Neuron (in vitro differentiated cells): ENCODE data around the gene EEFSEC.

ENCODE experiments used
- H2AFZ ChIP-seq: one replicate; pipeline ENCODE4 v1.6.1; 2013; ENCODE audit warnings: low read depth, mild to moderate bottlenecking, inconsistent platforms, low read length, moderate library complexity
- H3K27me3 ChIP-seq: one replicate; pipeline ENCODE4 v1.6.1; 2013; ENCODE audit warnings: low read length; ENCODE audit not compliant: insufficient read depth
- H3K36me3 ChIP-seq: one replicate; pipeline ENCODE4 v1.6.1; 2013; ENCODE audit warnings: low read length; ENCODE audit not compliant: insufficient read depth
- H3K4me1 ChIP-seq: one replicate; pipeline ENCODE4 v1.6.1; 2013; ENCODE audit warnings: low read length; ENCODE audit not compliant: insufficient read depth
- H3K4me3 ChIP-seq: 2 replicates; pipeline ENCODE4 v1.5.1; 2013; ENCODE audit warnings: mild to moderate bottlenecking, low read length, moderate library complexity
- H3K9me3 ChIP-seq: one replicate; pipeline ENCODE4 v1.6.1; 2013; ENCODE audit warnings: low read length

Gene EEFSEC

GRCh38 chr3:128198313-128198712 is 45.0 kb downstream of the EEFSEC start:
- no peak overlapping the region for H3K4me3 ChIP-seq
- H3K4me1 ChIP-seq = peaks cover 45% of the 10 kb centered on the region
- H3K9me3 ChIP-seq = peaks cover 1% of the 10 kb centered on the region
- H3K27me3 ChIP-seq = no peaks in the 10 kb centered on the region
- no peak overlapping the region for H2AFZ ChIP-seq
- no peaks in the 10 kb centered on the region for H3K36me3 ChIP-seq

GRCh38 chr3:128199110-128199509 is 45.8 kb downstream of the EEFSEC start:
- H3K27me3 ChIP-seq = no peaks in the 10 kb centered on the region

GRCh38 chr3:128201158-128201755 is 48.0 kb downstream of the EEFSEC start:
- peaks cover 2% of the 10 kb centered on the region for H3K9me3 ChIP-seq
- no peaks in the 10 kb centered on the region for H3K27me3 ChIP-seq
- H2AFZ ChIP-seq = no peak overlapping the region
- peaks cover 24% of the 10 kb centered on the region for H3K4me1 ChIP-seq
- H3K4me3 ChIP-seq = no peak overlapping the region
- no peaks in the 10 kb centered on the region for H3K36me3 ChIP-seq

More at GRCh38 chr3:128199110-128199509, 45.8 kb downstream of the EEFSEC start:
- Histone ChIP-seq H2AFZ (no peak overlapping the region), H3K4me3 (no peak overlapping the region), H3K36me3 (no peaks in the 10 kb centered on the region), H3K4me1 (peaks cover 44% of the 10 kb centered on the region), H3K9me3 (peaks cover 2% of the 10 kb centered on the region)

- Histone ChIP-seq H3K4me1 (peaks cover 6% of the 10 kb centered on the region), H3K4me3 (no peak overlapping the region), H3K36me3 (no peaks in the 10 kb centered on the region), H2AFZ (no peak overlapping the region), H3K9me3 (peaks cover 2% of the 10 kb centered on the region), H3K27me3 (no peaks in the 10 kb centered on the region)
Measured at GRCh38 chr3:128203169-128203568, 49.9 kb downstream of the EEFSEC start.

GRCh38 chr3:128205558-128206145 is 52.4 kb downstream of the EEFSEC start:
- Histone ChIP-seq H3K4me1 (no peaks in the 10 kb centered on the region), H2AFZ (no peak overlapping the region), H3K27me3 (no peaks in the 10 kb centered on the region), H3K36me3 (no peaks in the 10 kb centered on the region), H3K9me3 (peaks cover 2% of the 10 kb centered on the region), H3K4me3 (no peak overlapping the region)

GRCh38 chr3:128207951-128208350 is 54.7 kb downstream of the EEFSEC start:
- Histone ChIP-seq H3K36me3 (no peaks in the 10 kb centered on the region), H3K4me3 (no peak overlapping the region), H3K27me3 (no peaks in the 10 kb centered on the region), H3K4me1 (no peaks in the 10 kb centered on the region), H3K9me3 (peaks cover 2% of the 10 kb centered on the region), H2AFZ (no peak overlapping the region)

GRCh38 chr3:128210711-128211110 is 57.4 kb downstream of the EEFSEC start:
- H3K4me1 ChIP-seq = no peaks in the 10 kb centered on the region
- H3K9me3 ChIP-seq = no peaks in the 10 kb centered on the region
- H2AFZ ChIP-seq = no peak overlapping the region
- no peaks in the 10 kb centered on the region for H3K36me3 ChIP-seq
- H3K27me3 ChIP-seq = no peaks in the 10 kb centered on the region
- H3K4me3 ChIP-seq = no peak overlapping the region

- Histone ChIP-seq H3K36me3 (no peaks in the 10 kb centered on the region), H3K4me1 (peaks cover 8% of the 10 kb centered on the region), H3K9me3 (no peaks in the 10 kb centered on the region), H2AFZ (no peak overlapping the region), H3K4me3 (no peak overlapping the region), H3K27me3 (no peaks in the 10 kb centered on the region)
Measured at GRCh38 chr3:128214056-128214455, 60.8 kb downstream of the EEFSEC start.

GRCh38 chr3:128215290-128215689 is 62.0 kb downstream of the EEFSEC start:
- Histone ChIP-seq H3K27me3 (no peaks in the 10 kb centered on the region), H3K4me3 (no peak overlapping the region), H3K9me3 (no peaks in the 10 kb centered on the region), H3K36me3 (no peaks in the 10 kb centered on the region), H2AFZ (no peak overlapping the region), H3K4me1 (peaks cover 8% of the 10 kb centered on the region)

GRCh38 chr3:128215800-128216495 is 62.7 kb downstream of the EEFSEC start:
- Histone ChIP-seq H3K4me3 (no peak overlapping the region), H3K27me3 (no peaks in the 10 kb centered on the region), H2AFZ (no peak overlapping the region), H3K9me3 (no peaks in the 10 kb centered on the region), H3K4me1 (peaks cover 8% of the 10 kb centered on the region), H3K36me3 (no peaks in the 10 kb centered on the region)

- Histone ChIP-seq H3K27me3 (no peaks in the 10 kb centered on the region), H3K4me1 (peaks cover 8% of the 10 kb centered on the region), H3K4me3 (no peak overlapping the region), H3K9me3 (no peaks in the 10 kb centered on the region), H3K36me3 (no peaks in the 10 kb centered on the region), H2AFZ (no peak overlapping the region)
Measured at GRCh38 chr3:128217702-128218547, 64.6 kb downstream of the EEFSEC start.

GRCh38 chr3:128218548-128219257 is 65.4 kb downstream of the EEFSEC start:
- H3K27me3 ChIP-seq = no peaks in the 10 kb centered on the region

More at GRCh38 chr3:128218548-128219257, 65.4 kb downstream of the EEFSEC start:
- H2AFZ ChIP-seq = no peak overlapping the region
- H3K9me3 ChIP-seq = no peaks in the 10 kb centered on the region
- no peak overlapping the region for H3K4me3 ChIP-seq
- H3K4me1 ChIP-seq = peaks cover 8% of the 10 kb centered on the region
- H3K36me3 ChIP-seq = no peaks in the 10 kb centered on the region
